GM15510 (cell line): ENCODE results near the gene GGPS1.

ENCODE experiments used
- POLR2A ChIP-seq: IDR thresholded peaks from 3 replicates; pipeline ENCODE4 v1.6.1; 2011; ENCODE audit warnings: borderline replicate concordance; ENCODE audit not compliant: insufficient read length; ENCODE audit errors: extremely low read depth

The GGPS1 gene

DNA sequence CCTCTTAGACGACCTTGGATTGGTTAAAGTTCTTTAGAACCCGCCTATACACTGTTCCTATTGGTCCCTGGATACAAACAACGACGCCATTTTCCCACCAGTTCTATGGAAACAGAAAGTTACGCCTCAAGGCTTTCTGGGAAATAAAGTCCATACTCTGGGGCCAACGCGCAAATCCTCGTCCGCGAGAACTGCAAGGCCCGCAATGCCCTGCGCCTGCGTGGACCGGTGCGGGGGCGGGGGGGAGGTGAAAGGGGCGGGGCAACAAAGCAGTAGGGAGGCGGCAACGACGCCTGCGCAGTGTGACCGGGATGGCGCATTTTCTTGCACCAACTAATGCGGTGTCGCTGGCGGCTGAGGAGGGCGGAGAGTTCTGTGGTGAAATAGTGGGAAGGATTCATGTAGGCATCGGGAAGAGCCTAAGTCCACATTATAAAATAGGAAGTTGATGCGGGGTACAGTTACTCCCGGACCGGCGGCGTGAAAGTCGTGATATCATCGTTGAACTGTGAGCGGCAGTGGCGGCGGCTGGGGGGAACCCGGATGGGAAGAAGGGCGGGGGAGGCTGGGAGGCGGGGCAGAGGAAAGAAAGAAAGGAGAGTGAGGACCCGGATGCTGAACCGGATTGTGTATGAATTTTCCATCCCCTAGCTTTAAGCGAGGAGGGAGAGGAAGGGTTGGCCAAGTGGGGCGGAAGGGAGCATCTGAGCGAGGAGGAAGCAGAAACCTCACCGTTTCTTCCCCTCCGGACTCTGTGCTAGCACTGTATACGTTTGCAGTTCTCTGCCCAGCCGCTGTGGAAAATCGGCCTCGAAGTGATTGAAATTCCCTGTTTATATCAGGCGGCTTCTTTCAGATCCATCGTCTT is at the start of gene GGPS1:
Gene GGPS1 (plus strand): TSS at position 300 of the 868 bp plus-strand sequence. CDS start 6,695 bp downstream, outside the sequence.
- peak; percentile 69 for TF ChIP-seq POLR2A

GRCh38 chr1:235278915-235279292 is 49.5 kb upstream of the GGPS1 start:
- TF ChIP-seq POLR2A = no peak

GRCh38 chr1:235279694-235280093 is 48.7 kb upstream of the GGPS1 start:
- TF ChIP-seq POLR2A = no peak

GRCh38 chr1:235280467-235280866 is 47.9 kb upstream of the GGPS1 start:
- TF ChIP-seq POLR2A = no peak

GRCh38 chr1:235284231-235284769 is 44.1 kb upstream of the GGPS1 start:
- TF ChIP-seq POLR2A = no peak

- no peak for TF ChIP-seq POLR2A
These were observed 41.7 kb upstream of the GGPS1 start for GRCh38 chr1:235286667-235287066.

GRCh38 chr1:235287208-235287882 is 41.0 kb upstream of the GGPS1 start:
- no peak for TF ChIP-seq POLR2A

DNA sequence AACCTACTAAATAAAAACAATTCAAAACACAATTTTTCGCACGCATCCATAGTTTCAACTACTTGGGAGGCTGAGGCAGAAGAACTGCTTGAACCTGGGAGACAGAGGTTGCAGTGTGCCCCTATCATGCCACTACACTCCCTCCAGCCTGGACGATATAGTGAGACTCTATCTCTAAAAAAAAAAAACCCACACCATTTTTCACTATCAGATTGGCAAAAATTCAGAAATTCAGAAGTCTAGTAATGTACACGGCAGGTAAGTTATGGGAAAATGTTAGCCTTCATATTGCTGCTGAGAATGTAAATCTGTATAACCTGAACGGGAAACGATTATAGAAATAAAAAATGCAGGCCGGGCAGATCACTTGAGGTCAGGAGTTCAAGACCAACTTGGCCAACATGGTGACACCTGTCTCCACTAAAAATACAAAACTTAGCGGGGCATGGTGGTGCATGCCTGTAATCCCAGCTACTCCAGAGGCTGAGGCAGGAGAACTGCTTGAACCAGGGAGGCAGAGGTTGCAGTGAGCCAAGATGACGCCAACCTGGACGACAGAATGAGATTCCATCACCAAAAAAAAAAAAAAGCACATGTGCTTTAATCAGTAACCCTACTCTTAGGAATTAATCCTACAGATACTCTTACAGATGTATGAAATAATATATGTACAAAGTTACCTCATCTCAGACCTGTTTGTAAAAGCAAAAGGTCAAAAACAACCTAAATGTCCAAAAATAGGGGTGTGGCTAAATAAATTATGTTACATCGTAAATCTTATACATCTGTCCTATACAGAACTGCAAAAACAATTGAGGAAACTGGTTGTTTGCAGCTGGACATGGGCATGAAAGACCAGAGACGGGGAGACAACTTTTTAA is 38.3 kb upstream of the GGPS1 start:
- no peak for TF ChIP-seq POLR2A

DNA sequence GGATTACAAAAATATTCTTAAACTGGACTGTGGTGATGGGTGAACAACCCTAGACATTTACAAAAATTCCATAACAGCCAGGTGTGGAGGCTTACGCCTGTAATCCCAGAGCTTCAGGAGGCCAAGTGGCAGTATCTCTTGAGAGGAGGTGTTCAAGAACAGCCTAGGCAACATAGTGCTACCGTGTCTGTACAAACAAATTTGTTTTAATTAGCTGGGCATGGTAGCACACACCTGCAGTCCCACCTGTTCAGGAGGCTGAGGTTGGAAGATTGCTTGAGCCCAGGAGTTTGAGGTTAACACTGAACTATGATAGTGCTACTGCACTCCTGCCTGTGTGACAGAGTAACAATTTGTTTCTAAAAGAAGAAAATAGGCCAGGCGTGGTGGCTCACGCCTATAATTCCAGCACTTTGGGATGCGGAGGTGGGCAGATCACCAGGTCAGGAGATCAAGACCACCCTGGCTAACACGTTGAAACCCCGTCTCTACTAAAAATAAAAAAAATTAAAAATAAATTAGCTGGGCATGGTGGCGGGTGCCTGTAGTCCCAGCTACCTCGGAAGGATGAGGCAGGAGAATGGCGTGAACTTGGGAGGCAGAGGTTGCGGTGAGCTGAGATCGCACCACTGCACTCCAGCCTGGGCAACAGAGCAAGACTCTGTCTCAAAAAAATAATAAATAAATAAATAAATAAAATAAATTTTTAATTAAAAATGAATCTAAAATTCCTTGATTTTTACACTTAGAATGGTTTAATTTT is 37.4 kb upstream of the GGPS1 start:
- no peak for TF ChIP-seq POLR2A

DNA sequence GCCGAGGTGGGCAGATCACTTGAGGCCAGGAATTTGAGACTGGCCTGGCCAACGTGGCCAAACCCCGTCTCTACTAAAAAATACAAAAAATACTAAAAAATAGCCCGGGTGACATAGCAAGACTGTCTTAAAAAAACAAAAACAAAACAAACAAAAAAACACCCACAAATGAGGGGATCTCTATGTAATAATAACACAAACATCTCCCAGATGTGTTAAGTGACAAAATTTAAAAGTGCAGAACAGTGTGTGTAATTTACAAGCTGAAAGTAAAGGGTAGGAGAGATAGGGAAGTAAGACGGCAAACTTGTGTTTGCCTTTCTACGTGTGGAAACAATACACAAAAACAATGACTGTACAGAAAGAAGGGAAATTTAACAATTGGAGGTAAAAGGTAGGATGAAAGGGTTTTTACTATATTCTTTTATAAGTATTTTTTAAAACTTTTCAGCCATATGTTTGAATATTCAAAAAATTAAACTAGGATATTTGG is 36.7 kb upstream of the GGPS1 start:
- TF ChIP-seq POLR2A = no peak

GRCh38 chr1:235292790-235293189 is 35.6 kb upstream of the GGPS1 start:
- no peak for TF ChIP-seq POLR2A

DNA sequence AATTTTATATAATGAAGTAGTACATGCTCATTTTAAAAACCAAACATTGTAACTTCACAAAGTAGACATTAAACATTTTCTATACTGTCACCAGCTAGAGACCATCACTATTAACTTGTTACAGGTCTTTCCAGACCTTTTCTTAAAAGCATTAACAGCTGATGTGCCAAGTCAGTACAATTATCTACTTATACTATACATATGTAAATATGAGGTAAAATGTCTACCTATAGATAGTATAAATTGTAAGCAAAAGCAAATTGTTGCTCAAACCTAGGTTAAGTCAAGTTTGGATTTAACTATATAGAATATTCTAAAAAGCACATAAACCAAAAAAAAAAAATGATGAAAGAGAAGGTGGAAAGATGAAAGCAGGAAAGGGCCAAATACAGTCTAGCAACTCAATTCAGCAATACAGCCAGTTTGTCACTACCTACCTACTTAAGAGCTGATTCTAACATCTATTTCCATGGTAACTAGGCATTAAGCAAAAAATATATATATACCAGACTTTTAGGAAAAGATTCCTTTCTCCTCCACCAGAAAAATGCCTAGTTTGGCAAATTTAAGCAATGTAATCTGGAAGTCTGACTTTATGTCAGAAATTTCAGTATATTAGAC is 34.9 kb upstream of the GGPS1 start:
- no peak for TF ChIP-seq POLR2A

- no peak for TF ChIP-seq POLR2A
These were observed 32.4 kb upstream of the GGPS1 start for GRCh38 chr1:235295902-235296350.
